TTC549 (cell line): ENCODE measurements around the gene CNNM3.
"Not testable (repeated sequence)": the region's sequence is repeated elsewhere in the genome, so short reads cannot be mapped to it uniquely, and the experiment has no call there.

ENCODE experiments used
- FAIRE-seq: peaks from 2 replicates; lab custom pipeline; 2012; peaks lifted over from hg19 to GRCh38; lab: Jason Lieb, UNC

CNNM3 gene

DNA sequence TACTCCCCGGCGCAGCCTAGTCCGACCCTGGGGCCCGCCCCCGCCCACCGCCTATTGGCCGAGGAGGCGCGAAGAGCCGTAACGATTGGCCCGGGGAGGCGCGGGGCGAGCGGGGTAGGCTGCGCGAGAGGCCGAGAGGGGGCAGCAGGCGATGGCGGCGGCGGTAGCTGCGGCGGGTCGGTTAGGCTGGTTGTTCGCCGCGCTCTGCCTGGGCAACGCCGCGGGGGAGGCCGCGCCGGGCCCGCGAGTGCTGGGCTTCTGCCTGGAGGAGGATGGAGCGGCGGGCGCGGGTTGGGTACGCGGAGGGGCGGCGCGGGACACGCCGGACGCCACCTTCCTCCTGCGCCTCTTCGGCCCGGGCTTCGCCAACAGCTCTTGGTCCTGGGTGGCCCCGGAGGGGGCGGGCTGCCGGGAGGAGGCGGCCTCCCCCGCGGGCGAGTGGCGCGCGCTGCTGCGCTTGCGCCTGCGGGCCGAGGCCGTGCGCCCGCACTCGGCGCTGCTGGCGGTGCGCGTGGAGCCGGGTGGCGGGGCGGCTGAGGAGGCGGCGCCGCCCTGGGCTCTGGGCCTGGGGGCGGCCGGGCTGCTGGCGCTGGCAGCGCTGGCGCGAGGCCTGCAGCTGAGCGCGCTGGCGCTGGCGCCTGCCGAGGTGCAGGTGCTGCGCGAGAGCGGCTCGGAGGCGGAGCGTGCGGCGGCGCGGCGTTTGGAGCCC lies at the start of gene CNNM3:
TSS of gene CNNM3 (plus strand) at position 142 of the 709 bp plus-strand sequence. CDS start at position 152, 10 bp downstream.
- no peak for FAIRE-seq

- FAIRE-seq: no peak
Measured at GRCh38 chr2:96767135-96767871, 48.8 kb upstream of the CNNM3 start.

DNA sequence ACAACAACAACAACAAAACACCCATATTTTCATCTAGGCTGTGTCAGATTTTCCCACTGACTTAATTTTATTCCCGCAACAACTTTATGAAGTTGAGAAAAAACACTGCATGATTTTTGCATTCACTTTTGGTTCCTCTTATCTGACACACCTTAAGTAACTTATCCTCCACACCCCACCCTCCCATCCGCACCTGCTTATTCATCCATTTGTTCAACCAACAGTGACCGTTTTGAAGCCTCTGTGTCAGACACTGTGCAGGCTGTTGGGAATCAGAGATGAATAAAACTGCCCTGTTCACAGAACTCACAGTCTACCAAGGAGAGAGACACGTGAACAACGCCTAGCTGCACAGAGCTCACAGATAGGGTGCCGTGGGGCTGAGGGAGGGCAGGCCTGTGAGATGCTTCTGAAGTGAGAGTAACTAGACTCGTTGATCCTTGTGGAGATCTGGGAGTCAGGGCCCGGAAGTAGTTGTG lies 47.9 kb upstream of the CNNM3 start:
- FAIRE-seq: no peak

DNA sequence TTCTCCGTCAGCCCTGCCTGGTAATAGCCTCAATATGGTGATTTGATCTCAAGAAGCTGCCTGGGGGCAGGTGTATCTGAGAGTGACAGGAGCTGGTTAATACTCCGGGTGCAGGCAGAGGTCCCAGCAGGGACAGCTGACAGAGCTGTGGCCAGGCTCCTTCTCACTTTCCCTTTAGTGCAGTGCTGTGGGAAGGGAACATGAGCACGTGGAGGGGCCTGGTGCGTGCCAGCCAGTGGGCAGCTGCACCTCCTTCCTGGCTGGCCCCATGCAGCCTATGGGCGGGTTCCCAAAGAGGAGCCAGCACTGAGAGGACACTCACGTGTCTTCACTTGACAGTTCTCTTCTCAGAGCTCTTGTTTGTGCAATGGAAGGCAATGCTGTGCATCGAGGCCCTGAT lies 46.3 kb upstream of the CNNM3 start:
- FAIRE-seq: no peak

GRCh38 chr2:96770442-96771202 lies 45.4 kb upstream of the CNNM3 start:
- FAIRE-seq: no peak

- FAIRE-seq: no peak
Measured at GRCh38 chr2:96771796-96772618, 44.1 kb upstream of the CNNM3 start.

DNA sequence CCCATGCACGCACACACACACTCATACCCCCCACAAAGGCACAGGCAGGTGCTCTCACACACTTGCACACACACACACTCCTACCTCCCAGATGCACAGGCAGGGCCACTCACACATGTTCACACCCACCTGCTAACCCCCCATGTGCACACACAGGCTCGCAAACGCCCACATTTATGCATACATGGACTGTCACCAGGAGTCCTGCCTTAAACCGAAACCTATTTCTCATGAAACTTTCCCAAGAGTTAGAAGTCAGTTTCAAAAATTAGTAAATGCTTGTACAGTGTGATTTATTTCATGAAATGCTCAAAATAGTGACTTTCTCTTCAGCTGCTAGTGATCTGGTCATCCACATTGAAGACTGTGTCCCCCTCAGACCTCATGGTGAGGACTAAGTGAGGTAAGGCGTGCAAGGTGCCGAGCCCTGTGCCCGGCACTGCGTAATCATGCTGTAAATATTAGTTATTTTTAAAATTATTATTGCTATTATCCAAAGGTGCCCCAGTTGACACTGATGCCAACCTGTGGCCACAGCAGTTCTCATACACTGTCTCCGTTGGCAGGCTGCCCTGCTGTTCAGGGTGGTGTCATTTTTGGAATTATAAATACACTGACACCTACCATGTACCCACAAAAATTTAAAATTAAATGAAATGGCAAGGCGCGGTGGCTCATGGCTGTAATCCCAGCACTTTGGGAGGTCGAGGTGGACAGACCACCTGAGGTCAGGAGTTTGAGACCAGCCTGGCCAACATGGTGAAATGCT lies 43.0 kb upstream of the CNNM3 start:
- FAIRE-seq: no peak

GRCh38 chr2:96773922-96774321 lies 42.1 kb upstream of the CNNM3 start:
- FAIRE-seq: no peak

GRCh38 chr2:96775160-96775559 lies 40.9 kb upstream of the CNNM3 start:
- no peak for FAIRE-seq

- FAIRE-seq: no peak
Measured at GRCh38 chr2:96783388-96783787, 32.7 kb upstream of the CNNM3 start.

DNA sequence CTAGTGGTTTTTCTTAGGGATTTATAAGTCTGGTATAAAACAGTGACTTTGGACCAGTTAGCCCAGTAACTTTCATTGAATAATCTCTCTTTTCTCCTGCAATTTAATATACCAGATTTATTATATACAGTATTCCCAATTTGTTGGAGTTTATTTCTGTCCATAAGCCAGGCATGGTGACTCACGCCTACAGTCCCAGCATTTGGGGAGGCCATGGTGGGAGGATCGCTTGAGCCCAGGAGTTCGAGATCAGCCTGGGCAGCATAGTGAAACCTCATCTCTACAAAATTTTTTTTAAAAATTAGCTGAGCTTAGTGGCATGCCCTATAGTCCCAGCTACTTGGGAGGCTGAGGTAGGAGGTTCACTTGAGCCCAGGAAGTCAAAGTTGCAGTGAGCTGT lies 28.7 kb upstream of the CNNM3 start:
- no peak for FAIRE-seq

DNA sequence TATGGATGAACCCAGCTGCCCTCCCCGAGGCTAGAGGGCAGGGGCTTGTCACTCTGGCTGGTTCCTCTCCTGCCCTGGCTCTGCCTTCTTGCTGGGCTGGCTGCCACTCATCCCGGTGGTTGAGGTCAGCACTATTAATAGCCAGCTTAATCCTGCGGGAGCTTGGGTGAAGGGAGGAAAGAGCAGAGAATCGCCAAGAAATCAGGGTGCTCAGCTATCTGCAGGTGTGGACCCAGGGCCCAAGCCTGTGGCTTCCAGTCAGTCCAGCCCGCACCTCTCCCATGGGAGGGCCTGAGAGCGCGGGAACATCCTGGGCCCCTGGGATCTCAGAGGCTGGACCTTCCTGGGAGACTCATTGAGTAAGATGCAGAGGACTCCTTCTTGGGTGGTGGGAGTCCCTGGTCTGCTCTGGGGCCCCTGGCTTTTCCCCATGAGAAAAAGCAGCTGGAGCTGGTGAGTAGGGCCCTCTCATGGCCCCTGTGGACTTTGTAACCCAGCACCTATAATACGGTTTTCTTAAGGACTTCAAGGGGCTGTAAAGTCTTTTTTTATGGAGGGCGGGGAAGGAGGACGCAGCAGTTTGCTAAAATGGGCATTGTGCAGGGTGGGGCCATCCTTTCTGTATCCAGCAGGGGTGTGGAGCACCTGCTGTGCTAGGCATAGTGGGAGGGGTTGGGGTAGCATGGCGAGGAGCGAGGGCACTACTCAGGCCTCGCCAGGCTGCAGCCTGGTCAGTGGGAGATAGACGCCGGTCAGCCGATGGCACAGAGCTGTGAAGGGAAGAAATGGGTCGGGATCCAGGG lies 27.4 kb upstream of the CNNM3 start:
- FAIRE-seq: no peak

DNA sequence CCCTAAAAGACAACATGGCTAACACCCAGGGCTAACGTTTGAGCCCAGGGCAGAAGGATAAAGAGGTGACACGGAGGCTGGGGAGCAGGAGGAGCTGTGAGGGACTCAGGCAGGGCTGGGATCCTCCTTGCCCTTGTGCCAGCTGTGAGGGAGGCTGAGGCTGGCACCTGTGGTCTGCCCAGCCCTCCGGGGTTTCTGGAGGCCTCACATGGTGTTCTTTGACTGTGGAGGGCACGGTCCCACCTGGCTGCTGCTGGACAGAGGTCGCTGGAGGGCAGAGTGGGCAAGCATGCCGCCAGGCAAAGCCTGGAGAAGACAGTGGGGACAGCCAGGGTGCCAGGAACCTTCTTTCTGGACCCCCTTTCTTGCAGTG lies 26.8 kb upstream of the CNNM3 start:
- FAIRE-seq: no peak

DNA sequence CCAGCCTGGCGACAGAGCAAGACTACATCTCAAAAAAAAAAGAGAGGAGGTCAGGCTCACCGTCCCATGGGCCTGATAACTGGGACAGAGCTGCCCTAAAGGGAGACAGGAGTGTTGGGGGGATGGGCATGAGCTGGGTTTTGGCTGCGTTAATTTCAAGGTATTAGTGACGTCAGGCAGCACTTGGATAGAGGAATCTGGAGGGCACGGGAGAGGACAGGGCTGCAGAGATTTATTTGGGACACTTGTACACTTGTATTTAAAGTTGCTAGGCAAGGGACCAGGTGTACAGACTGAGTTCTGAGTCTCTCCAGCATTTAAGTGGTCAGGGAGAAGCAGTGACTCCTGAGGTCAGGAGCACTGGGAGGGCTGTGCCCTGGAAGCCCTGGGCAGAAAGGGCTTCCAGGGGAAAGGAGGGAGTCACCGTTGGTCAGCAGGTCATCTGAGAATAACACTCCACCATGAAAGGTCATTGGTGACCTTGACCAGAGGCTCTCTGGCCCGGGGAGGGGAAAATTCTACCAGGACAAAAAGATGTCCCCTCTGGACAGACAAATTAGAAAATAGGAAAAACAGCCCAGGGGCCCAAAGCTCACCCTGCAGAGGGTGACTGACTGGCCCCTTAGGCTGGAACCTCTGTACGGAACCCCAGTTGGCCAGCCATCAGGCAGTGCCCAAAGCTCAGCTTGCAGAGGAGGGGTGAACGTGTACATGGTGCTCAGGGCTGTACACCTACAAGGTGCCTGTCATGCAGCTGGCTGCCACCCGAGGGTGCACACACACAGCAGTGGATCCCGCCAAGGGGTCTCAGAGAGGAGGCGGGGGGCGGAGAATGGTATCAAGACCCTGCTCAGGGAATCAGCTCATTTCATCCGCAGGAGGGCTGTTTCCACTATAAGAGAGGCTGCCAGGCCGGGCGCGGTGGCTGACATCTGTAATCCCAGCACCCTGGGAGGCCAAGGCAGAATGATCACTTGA lies 23.0 kb upstream of the CNNM3 start:
- no peak for FAIRE-seq

DNA sequence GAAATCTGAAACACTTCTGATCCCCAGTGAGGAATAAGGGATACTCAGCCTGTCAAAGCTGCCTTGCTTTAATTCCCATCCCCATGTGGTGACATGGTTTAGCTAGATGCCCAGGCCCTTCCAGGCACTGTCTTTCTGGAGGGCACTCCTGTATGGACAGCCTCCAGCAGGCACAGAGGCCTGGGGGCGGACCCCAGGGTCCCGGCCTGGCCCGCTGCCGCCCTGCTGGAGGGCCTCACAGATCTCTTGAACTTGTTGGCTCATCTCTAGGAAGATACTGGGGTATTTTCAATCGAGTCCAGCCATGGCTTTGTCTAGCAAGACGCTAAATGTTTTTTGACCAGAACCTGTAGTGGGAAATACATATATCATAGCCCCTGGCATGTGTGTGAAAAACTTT lies 21.0 kb upstream of the CNNM3 start:
- no peak for FAIRE-seq

GRCh38 chr2:96796497-96796896 lies 19.6 kb upstream of the CNNM3 start:
- not testable (repeated sequence) for FAIRE-seq

DNA sequence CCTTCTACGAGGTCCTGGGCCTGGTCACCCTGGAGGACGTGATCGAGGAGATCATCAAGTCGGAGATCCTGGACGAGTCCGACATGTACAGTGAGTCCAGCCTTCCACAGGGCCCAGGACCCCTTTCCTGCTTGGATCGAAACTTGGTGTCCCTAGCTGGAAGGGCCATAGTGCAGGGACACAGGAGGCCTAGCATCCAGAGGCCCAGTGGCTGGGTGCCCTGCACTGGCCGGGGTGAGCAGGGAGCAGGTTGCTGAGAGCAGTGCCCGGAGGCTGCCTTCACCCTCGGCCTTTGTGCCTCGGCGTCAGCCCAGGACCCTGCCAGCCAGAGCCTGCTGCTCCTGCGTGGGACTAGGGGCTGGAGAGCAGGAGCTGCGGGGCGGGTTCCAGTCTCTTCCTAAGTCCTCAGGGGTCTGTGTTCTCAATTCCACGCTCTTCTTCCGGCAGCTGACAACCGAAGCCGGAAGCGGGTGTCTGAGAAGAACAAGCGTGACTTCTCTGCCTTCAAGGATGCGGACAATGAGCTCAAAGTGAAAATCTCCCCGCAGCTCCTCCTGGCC lies 18.9 kb upstream of the CNNM3 start:
- no peak for FAIRE-seq

GRCh38 chr2:96798733-96799622 lies 17.1 kb upstream of the CNNM3 start:
- no peak for FAIRE-seq
